OCI-LY7 (cell line): Measurements from ENCODE around the gene TRIM58. TPM values are rescaled to one million over a fixed set of nuclear protein-coding genes. Genes with fewer than 3 reads are reported as not detected.

Experiments used
- BruUV-seq: library from RNA; stranded (reverse); fragments of 400-500 nt; replicated peaks from 2 replicates; lab custom pipeline; 2021; lab: Mats Ljungman, UMichigan
- CTCF ChIA-PET: fragments of 300-600 bp; sonication (Branson Sonifier 250); formaldehyde crosslinking; loops from one replicate; lab custom pipeline; 2022; ENCODE audit warnings: antibody characterized with exemption; ENCODE audit not compliant: unreplicated experiment; lab: Charles Lee
- POLR2A ChIA-PET: fragments of 300-600 bp; sonication (Branson Sonifier 250); formaldehyde crosslinking; loops from one replicate; lab custom pipeline; 2022; ENCODE audit warnings: antibody characterized with exemption; lab: Charles Lee
- DNase-seq: peaks from one replicate; pipeline ENCODE4 v3.0.0-alpha.2; 2015; ENCODE audit warnings: low spot score
- H2AFZ ChIP-seq: fragments of 200-600 bp; sonication (generic), shearing (Covaris generic); 2 replicates; pipeline ENCODE4 v1.6.1; 2014; ENCODE audit warnings: mild to moderate bottlenecking, antibody characterized with exemption, low read length, moderate library complexity
- H3K27ac ChIP-seq: fragments of 200-600 bp; sonication (generic); 2 replicates; pipeline ENCODE4 v1.5.1; 2014; ENCODE audit warnings: mixed run types, low read depth, mild to moderate bottlenecking, moderate library complexity, low read length, inconsistent platforms; ENCODE audit not compliant: poor library complexity, severe bottlenecking
- H3K36me3 ChIP-seq: fragments of 200-600 bp; sonication (generic); 2 replicates; pipeline ENCODE4 v1.6.1; 2014; ENCODE audit warnings: mild to moderate bottlenecking, antibody characterized with exemption, low read length, moderate library complexity, mixed read lengths; ENCODE audit not compliant: insufficient read depth
- H3K4me1 ChIP-seq: fragments of 200-600 bp; sonication (generic); 2 replicates; pipeline ENCODE4 v1.5.1; 2014; ENCODE audit warnings: mild to moderate bottlenecking, low read length; ENCODE audit not compliant: insufficient read depth, poor library complexity, severe bottlenecking
- H3K4me2 ChIP-seq: fragments of 200-600 bp; sonication (generic); 2 replicates; pipeline ENCODE4 v1.6.1; 2014; ENCODE audit warnings: mild to moderate bottlenecking, low read length
- H3K4me3 ChIP-seq: fragments of 200-600 bp; sonication (generic); 2 replicates; pipeline ENCODE4 v1.5.1; 2014; ENCODE audit warnings: mild to moderate bottlenecking, low read depth, low read length; ENCODE audit not compliant: poor library complexity, severe bottlenecking
- H3K79me2 ChIP-seq: fragments of 200-600 bp; sonication (generic); 2 replicates; pipeline ENCODE4 v1.6.1; 2016; ENCODE audit warnings: low read depth, mild to moderate bottlenecking, low read length, moderate library complexity, mixed read lengths; ENCODE audit not compliant: insufficient read depth
- H3K9me2 ChIP-seq: fragments of 200-600 bp; sonication (generic); 2 replicates; pipeline ENCODE4 v1.6.1; 2016; ENCODE audit warnings: mild to moderate bottlenecking, low read length, mixed read lengths; ENCODE audit not compliant: insufficient read depth
- H3K9me3 ChIP-seq: fragments of 200-600 bp; sonication (generic); 2 replicates; pipeline ENCODE4 v1.6.1; 2014; ENCODE audit warnings: mild to moderate bottlenecking, mixed run types, low read length, mixed read lengths
- H4K20me1 ChIP-seq: fragments of 200-600 bp; sonication (generic); 2 replicates; pipeline ENCODE4 v1.6.1; 2014; ENCODE audit warnings: mild to moderate bottlenecking, antibody characterized with exemption, low read length, moderate library complexity, mixed read lengths; ENCODE audit not compliant: insufficient read depth
- CTCF ChIP-seq: fragments of 200-600 bp; sonication (generic); conservative IDR thresholded peaks from 2 replicates; pipeline ENCODE4 v1.5.1; 2014; ENCODE audit warnings: mild to moderate bottlenecking, antibody characterized with exemption, low read length, moderate library complexity, mixed read lengths
- EZH2phosphoT487 ChIP-seq: fragments of 200-600 bp; sonication (generic); IDR thresholded peaks from 2 replicates; pipeline ENCODE4 v1.6.1; 2018; ENCODE audit warnings: low read depth, borderline replicate concordance, mild to moderate bottlenecking, mixed run types, antibody characterized with exemption, low read length, moderate library complexity, mixed read lengths
- intact Hi-C: fragments of 100-400 bp; cut with micrococcal nuclease; formaldehyde crosslinking; loops from one replicate; pipeline ENCODE4 v1.10.0; 2022; ENCODE audit not compliant: unreplicated experiment
- total RNA-seq, 2 experiments: library from RNA; depleted of rRNA in 1 of 2; stranded (reverse); fragments of >200 nt in 1 of 2; shearing (Covaris generic) in 1 of 2; gene quantifications; 2 replicates each; pipeline ENCODE4 v1.2.3, GENCODE V29; 2014 to 2022

TRIM58 gene
- total RNA-seq, 2 experiments from 2014 or later: not detected

DNA sequence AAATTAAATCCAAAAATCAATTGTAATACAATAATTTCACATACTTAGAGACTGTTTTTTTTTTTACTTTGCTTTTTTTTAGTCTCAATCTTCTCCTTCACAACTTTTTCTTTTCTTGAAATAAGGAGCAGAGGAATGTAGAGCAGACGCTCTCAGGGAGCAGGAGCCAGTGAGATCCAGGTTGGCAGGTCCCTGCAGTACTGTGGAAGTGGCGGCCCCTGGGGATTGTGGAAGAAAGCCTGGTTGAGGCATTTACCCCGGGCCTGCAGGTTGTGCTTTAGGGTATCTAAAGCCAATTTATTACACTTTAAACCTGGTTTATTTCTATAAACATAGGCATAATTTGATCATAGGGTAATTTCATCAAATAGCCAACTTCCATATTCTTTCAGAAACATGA, 67.0 kb downstream of the TRIM58 start:
- no peak overlapping the region for H3K4me3 ChIP-seq
- H4K20me1 ChIP-seq: no peaks in the 10 kb centered on the region
- intact Hi-C loops: no loop called here
- no peaks in the 10 kb centered on the region for H3K4me1 ChIP-seq
- no TSS peak for BruUV-seq
- no peak for TF ChIP-seq EZH2phosphoT487
- no peak for TF ChIP-seq CTCF
- CTCF ChIA-PET: no interaction called here
- no peak overlapping the region for H3K4me2 ChIP-seq
- H2AFZ ChIP-seq: no peak overlapping the region
- no peaks in the 10 kb centered on the region for H3K9me2 ChIP-seq
- H3K9me3 ChIP-seq: no peaks in the 10 kb centered on the region
- H3K36me3 ChIP-seq: no peaks in the 10 kb centered on the region
- POLR2A ChIA-PET: no interaction called here
- no peak overlapping the region for H3K27ac ChIP-seq
- H3K79me2 ChIP-seq: no peaks in the 10 kb centered on the region
- DNase-seq: no peak

- no TSS peak for BruUV-seq
- ChIA-PET POLR2A (no interaction called here), CTCF (no interaction called here)
- Histone ChIP-seq H3K4me1 (no peaks in the 10 kb centered on the region), H3K4me3 (no peak within 1 kb of the TSS), H4K20me1 (no peaks in the 10 kb centered on the region), H2AFZ (no peak within 1 kb of the TSS), H3K36me3 (no peaks in the 10 kb centered on the region), H3K79me2 (no peaks in the 10 kb centered on the region), H3K9me3 (no peaks in the 10 kb centered on the region), H3K9me2 (no peaks in the 10 kb centered on the region), H3K4me2 (no peak within 1 kb of the TSS), H3K27ac (no peak within 1 kb of the TSS)
- intact Hi-C loops: no loop called here
- TF ChIP-seq EZH2phosphoT487: no peak
- TF ChIP-seq CTCF: no peak
- no peak for DNase-seq
These were observed 67.9 kb downstream of the TRIM58 start, which contains the start of gene OR2AJ1 for GRCh38 chr1:247924868-247925267. Gene OR2AJ1, plus strand, starts transcription at chr1:247924889. Its CDS starts 8,880 bp downstream, at chr1:247933769.

Other genes starting within 250 kb of the TRIM58 start
- gene OR13G1, start 177.4 kb upstream of the TRIM58 start, total RNA-seq (2014; rRNA removed; shearing (Covaris generic)): not detected in 2 replicates
- not detected in 2 replicates for gene OR13G1, start 177.4 kb upstream of the TRIM58 start, total RNA-seq (2022)
- not detected in 2 replicates for gene OR6F1, start 140.5 kb upstream of the TRIM58 start, total RNA-seq (2014; rRNA removed; shearing (Covaris generic))
- not detected in 2 replicates for gene OR6F1, start 140.5 kb upstream of the TRIM58 start, total RNA-seq (2022)
- gene OR14K1, start 118.6 kb upstream of the TRIM58 start, total RNA-seq (2014; rRNA removed; shearing (Covaris generic)): not detected in 2 replicates
- gene OR14K1, start 118.6 kb upstream of the TRIM58 start, total RNA-seq (2022): not detected in 2 replicates
- not detected in 2 replicates for gene OR14A2, start 109.0 kb upstream of the TRIM58 start, total RNA-seq (2014; rRNA removed; shearing (Covaris generic))
- not detected in 2 replicates for gene OR14A2, start 109.0 kb upstream of the TRIM58 start, total RNA-seq (2022)
- not detected in 2 replicates for gene OR1C1, start 96.6 kb upstream of the TRIM58 start, total RNA-seq (2014; rRNA removed; shearing (Covaris generic))
- gene OR1C1, start 96.6 kb upstream of the TRIM58 start, total RNA-seq (2022): not detected in 2 replicates
- not detected in 2 replicates for gene OR14A16, start 33.1 kb upstream of the TRIM58 start, total RNA-seq (2014; rRNA removed; shearing (Covaris generic))
- not detected in 2 replicates for gene OR14A16, start 33.1 kb upstream of the TRIM58 start, total RNA-seq (2022)
- gene OR11L1, start 15.3 kb upstream of the TRIM58 start, total RNA-seq (2014; rRNA removed; shearing (Covaris generic)): not detected in 2 replicates
- gene OR11L1, start 15.3 kb upstream of the TRIM58 start, total RNA-seq (2022): not detected in 2 replicates
- not detected in 2 replicates for gene OR2W3, start 38.4 kb downstream of the TRIM58 start, total RNA-seq (2014; rRNA removed; shearing (Covaris generic))
- not detected in 2 replicates for gene OR2W3, start 38.4 kb downstream of the TRIM58 start, total RNA-seq (2022)
- not detected in 2 replicates for gene OR2T8, start 63.1 kb downstream of the TRIM58 start, total RNA-seq (2014; rRNA removed; shearing (Covaris generic))
- gene OR2T8, start 63.1 kb downstream of the TRIM58 start, total RNA-seq (2022): not detected in 2 replicates
- not detected in 2 replicates for gene OR2AJ1, start 67.7 kb downstream of the TRIM58 start, total RNA-seq (2014; rRNA removed; shearing (Covaris generic))
- not detected in 2 replicates for gene OR2AJ1, start 67.7 kb downstream of the TRIM58 start, total RNA-seq (2022)
- not detected in 2 replicates for gene OR2L8, start 91.7 kb downstream of the TRIM58 start, total RNA-seq (2014; rRNA removed; shearing (Covaris generic))
- gene OR2L8, start 91.7 kb downstream of the TRIM58 start, total RNA-seq (2022): not detected in 2 replicates
- gene OR2AK2, start 108.0 kb downstream of the TRIM58 start, total RNA-seq (2014; rRNA removed; shearing (Covaris generic)): 0.15 TPM in 1 of 2 replicates, not detected in the other
- not detected in 2 replicates for gene OR2AK2, start 108.0 kb downstream of the TRIM58 start, total RNA-seq (2022)
- gene OR2L5, start 156.5 kb downstream of the TRIM58 start, total RNA-seq (2014; rRNA removed; shearing (Covaris generic)): not detected in 2 replicates
- not detected in 2 replicates for gene OR2L5, start 156.5 kb downstream of the TRIM58 start, total RNA-seq (2022)
- gene OR2L2, start 172.9 kb downstream of the TRIM58 start, total RNA-seq (2014; rRNA removed; shearing (Covaris generic)): 0.06 TPM in 1 of 2 replicates, not detected in the other
- 0.07 and 0.10 TPM in 2 replicates for gene OR2L2, start 172.9 kb downstream of the TRIM58 start, total RNA-seq (2022)
- 0.15 TPM in 1 of 2 replicates, not detected in the other for gene OR2L3, start 189.6 kb downstream of the TRIM58 start, total RNA-seq (2014; rRNA removed; shearing (Covaris generic))
- gene OR2L3, start 189.6 kb downstream of the TRIM58 start, total RNA-seq (2022): not detected in 2 replicates
- gene OR2L13, start 238.0 kb downstream of the TRIM58 start, total RNA-seq (2014; rRNA removed; shearing (Covaris generic)): not detected in 2 replicates
- not detected in 2 replicates for gene OR2L13, start 238.0 kb downstream of the TRIM58 start, total RNA-seq (2022)